Chondrocyte (in vitro differentiated cells): ENCODE measurements around the gene CDH8. TPM values are rescaled to one million over a fixed set of nuclear protein-coding genes. Genes with fewer than 3 reads are reported as not detected.

ENCODE experiments used
- DNase-seq: peaks from one replicate; pipeline ENCODE4 v3.0.0; 2021; ENCODE audit warnings: mixed read lengths, low spot score
- H3K27ac Mint-ChIP-seq: one replicate; pipeline ENCODE4 v1.8.0; 2021; ENCODE audit warnings: mild to moderate bottlenecking, moderate library complexity, mixed read lengths; ENCODE audit not compliant: unreplicated experiment
- H3K27me3 Mint-ChIP-seq: 2 replicates; pipeline ENCODE4 v1.8.0; 2021; ENCODE audit warnings: low read depth, mixed read lengths
- H3K36me3 Mint-ChIP-seq: 2 replicates; pipeline ENCODE4 v1.8.0; 2021; ENCODE audit warnings: low read depth, mixed read lengths
- H3K4me1 Mint-ChIP-seq: 2 replicates; pipeline ENCODE4 v1.8.0; 2021; ENCODE audit warnings: low read depth, mild to moderate bottlenecking, mixed read lengths
- H3K4me3 Mint-ChIP-seq: one replicate; pipeline ENCODE4 v1.8.0; 2021; ENCODE audit warnings: mild to moderate bottlenecking, moderate library complexity, mixed read lengths; ENCODE audit not compliant: unreplicated experiment
- H3K9me3 Mint-ChIP-seq: 2 replicates; pipeline ENCODE4 v1.8.0; 2021; ENCODE audit warnings: low read depth, mixed read lengths
- total RNA-seq: library from RNA; stranded (reverse); gene quantifications from 3 replicates; pipeline ENCODE4 v1.2.1, GENCODE V29; 2021
- TF ChIP-seq, protein P1 (sequence below): fragments of 200-600 bp; sonication (generic); IDR thresholded peaks from 2 replicates; pipeline ENCODE4 v1.5.0; 2021; ENCODE audit warnings: antibody characterized with exemption, mild to moderate bottlenecking, moderate library complexity

CDH8 gene
- total RNA-seq, 1 donor from 2014 or later, result 5.7 TPM

- DNase-seq, result no peak
- Mint-ChIP-seq H3K4me1 (no peaks in the 10 kb centered on the region), H3K27ac (no peak overlapping the region), H3K27me3 (peaks cover 7% of the 10 kb centered on the region), H3K4me3 (no peak overlapping the region), H3K9me3 (no peaks in the 10 kb centered on the region), H3K36me3 (no peaks in the 10 kb centered on the region)
- TF ChIP-seq, protein P1, sequence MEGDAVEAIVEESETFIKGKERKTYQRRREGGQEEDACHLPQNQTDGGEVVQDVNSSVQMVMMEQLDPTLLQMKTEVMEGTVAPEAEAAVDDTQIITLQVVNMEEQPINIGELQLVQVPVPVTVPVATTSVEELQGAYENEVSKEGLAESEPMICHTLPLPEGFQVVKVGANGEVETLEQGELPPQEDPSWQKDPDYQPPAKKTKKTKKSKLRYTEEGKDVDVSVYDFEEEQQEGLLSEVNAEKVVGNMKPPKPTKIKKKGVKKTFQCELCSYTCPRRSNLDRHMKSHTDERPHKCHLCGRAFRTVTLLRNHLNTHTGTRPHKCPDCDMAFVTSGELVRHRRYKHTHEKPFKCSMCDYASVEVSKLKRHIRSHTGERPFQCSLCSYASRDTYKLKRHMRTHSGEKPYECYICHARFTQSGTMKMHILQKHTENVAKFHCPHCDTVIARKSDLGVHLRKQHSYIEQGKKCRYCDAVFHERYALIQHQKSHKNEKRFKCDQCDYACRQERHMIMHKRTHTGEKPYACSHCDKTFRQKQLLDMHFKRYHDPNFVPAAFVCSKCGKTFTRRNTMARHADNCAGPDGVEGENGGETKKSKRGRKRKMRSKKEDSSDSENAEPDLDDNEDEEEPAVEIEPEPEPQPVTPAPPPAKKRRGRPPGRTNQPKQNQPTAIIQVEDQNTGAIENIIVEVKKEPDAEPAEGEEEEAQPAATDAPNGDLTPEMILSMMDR, result no peak
Observed at GRCh38 chr16:61611847-61612491, 424.3 kb downstream of the CDH8 start.

DNA sequence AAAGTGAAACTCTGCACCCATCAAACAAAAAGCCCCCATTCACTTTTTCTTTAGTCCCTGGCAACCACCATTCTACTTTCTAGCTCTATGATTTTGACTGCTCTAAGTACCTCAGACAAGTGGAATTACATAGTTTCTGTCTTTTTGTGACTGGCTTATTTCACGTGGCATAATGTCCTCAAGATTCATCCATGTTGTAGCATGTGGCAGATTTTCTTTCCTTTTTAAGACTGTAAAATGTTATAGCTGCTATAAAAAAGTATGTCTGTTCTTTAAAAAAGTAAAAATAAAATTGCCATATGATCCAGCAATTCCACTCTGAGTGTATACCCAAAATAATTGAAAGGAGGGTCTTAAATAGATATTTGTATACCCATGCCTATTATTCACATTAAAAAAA lies 429.7 kb downstream of the CDH8 start:
- H3K9me3 Mint-ChIP-seq, result no peaks in the 10 kb centered on the region
- TF ChIP-seq, protein P1, result no peak
- H3K36me3 Mint-ChIP-seq, result no peaks in the 10 kb centered on the region
- no peak overlapping the region for H3K4me3 Mint-ChIP-seq
- DNase-seq, result no peak
- no peaks in the 10 kb centered on the region for H3K4me1 Mint-ChIP-seq
- H3K27me3 Mint-ChIP-seq, result peaks cover 11% of the 10 kb centered on the region
- H3K27ac Mint-ChIP-seq, result no peak overlapping the region
